ENCODE results near the gene CRNN.

Gene CRNN

GRCh38 chr1:152457561-152457960 lies 43.5 kb upstream of the CRNN start:
- TF ChIP-seq ZNF624 (tag by site-specific recombination; IDR thresholded peaks at IDR 0.05), result no peak
- TF ChIP-seq ZNF530 (tag by site-specific recombination; IDR thresholded peaks at IDR 0.05; ENCODE audit: low read depth), result no peak
- TF ChIP-seq ZFP37 (tag by site-specific recombination; IDR thresholded peaks at IDR 0.05), result no peak
- POLR2A ChIA-PET, result no interaction called here
- H3K36me3 ChIP-seq (ENCODE audit: control insufficient read depth in 2 of 2, insufficient read depth in 1 of 2, low read length in 2 of 2), result no peaks in the 10 kb centered on the region
- no peaks in the 10 kb centered on the region for H3K4me1 ChIP-seq (ENCODE audit: control insufficient read depth, insufficient read depth, low read length)
- CTCF ChIA-PET, result interaction anchor here (0.5 to 3.6 kb wide), 41 partner anchors 9 to 605 kb away, joined by 3 to 176 read pairs (median 8); partner anchors contain the start of genes RPTN and TCHH
- H3K4me3 ChIP-seq (ENCODE audit: low read depth, low read length), result no peak overlapping the region
- no peaks in the 10 kb centered on the region for H3K9me3 ChIP-seq (ENCODE audit: control insufficient read depth, insufficient read depth, low read depth, low read length)
- H3K27ac ChIP-seq (ENCODE audit: extremely low read depth, low read depth, low read length), result no peak overlapping the region

- ChIA-PET CTCF (interaction anchor here (0.6 to 3.6 kb wide), 5 partner anchors 21 to 402 kb away, joined by 4 to 176 read pairs (median 51); no protein-coding TSS in a partner anchor), POLR2A (no interaction called here)
- Histone ChIP-seq H3K36me3 (ENCODE audit: control insufficient read depth in 2 of 2, insufficient read depth in 1 of 2, low read length in 2 of 2) (no peaks in the 10 kb centered on the region), H3K27ac (ENCODE audit: extremely low read depth, low read depth, low read length) (no peak overlapping the region), H3K9me3 (ENCODE audit: control insufficient read depth, insufficient read depth, low read depth, low read length) (no peaks in the 10 kb centered on the region), H3K4me1 (ENCODE audit: control insufficient read depth, insufficient read depth, low read length) (no peaks in the 10 kb centered on the region), H3K4me3 (ENCODE audit: low read depth, low read length) (no peak overlapping the region)
- TF ChIP-seq ZNF146 (tag by site-specific recombination; IDR thresholded peaks at IDR 0.05) (no peak), ZNF76 (tag by site-specific recombination; IDR thresholded peaks at IDR 0.05; ENCODE audit: borderline replicate concordance, low read depth) (no peak), ZNF501 (tag by site-specific recombination; IDR thresholded peaks at IDR 0.05) (no peak), OVOL3 (tag by site-specific recombination; IDR thresholded peaks at IDR 0.05) (no peak)
These were observed 43.0 kb upstream of the CRNN start for GRCh38 chr1:152457071-152457470.

GRCh38 chr1:152451254-152451653 lies 37.2 kb upstream of the CRNN start:
- Histone ChIP-seq H3K27ac (ENCODE audit: extremely low read depth, low read depth, low read length) (no peak overlapping the region), H3K9me3 (ENCODE audit: control insufficient read depth, insufficient read depth, low read depth, low read length) (no peaks in the 10 kb centered on the region), H3K4me3 (ENCODE audit: low read depth, low read length) (no peak overlapping the region), H3K36me3 (ENCODE audit: control insufficient read depth in 2 of 2, insufficient read depth in 1 of 2, low read length in 2 of 2) (no peaks in the 10 kb centered on the region), H3K4me1 (ENCODE audit: control insufficient read depth, insufficient read depth, low read length) (no peaks in the 10 kb centered on the region)
- CTCF ChIA-PET, result interaction anchor here (0.6 to 1.3 kb wide), 3 partner anchors 10 to 265 kb away, joined by 3 to 4 read pairs (median 3); no protein-coding TSS in a partner anchor
- TF ChIP-seq ZNF530 (tag by site-specific recombination; IDR thresholded peaks at IDR 0.05; ENCODE audit: low read depth), result no peak
- TF ChIP-seq ZNF600 (tag by site-specific recombination; IDR thresholded peaks at IDR 0.05), result no peak
- TF ChIP-seq ZNF514 (tag by site-specific recombination; IDR thresholded peaks at IDR 0.05), result no peak
- TF ChIP-seq OVOL3 (tag by site-specific recombination; IDR thresholded peaks at IDR 0.05), result no peak
- no peak for TF ChIP-seq ZBTB49 (tag by site-specific recombination; IDR thresholded peaks at IDR 0.05; ENCODE audit: low read depth)
- TF ChIP-seq ZNF350 (tag by site-specific recombination; IDR thresholded peaks at IDR 0.05), result no peak
- TF ChIP-seq HOXD13 (CRISPR knock-in tag; IDR thresholded peaks at IDR 0.05; ENCODE audit: borderline replicate concordance), result no peak
- no peak for TF ChIP-seq ZNF555 (tag by site-specific recombination; conservative IDR thresholded peaks at IDR 0.05)
- TF ChIP-seq ZNF776 (tag by site-specific recombination; IDR thresholded peaks at IDR 0.05; ENCODE audit: borderline replicate concordance), result no peak
- TF ChIP-seq ZNF366 (tag by site-specific recombination; conservative IDR thresholded peaks at IDR 0.05), result no peak
- no peak for TF ChIP-seq ZNF223 (tag by site-specific recombination; IDR thresholded peaks at IDR 0.05)
- TF ChIP-seq EGR2 (tag by site-specific recombination; IDR thresholded peaks at IDR 0.05; ENCODE audit: low read depth), result no peak
- TF ChIP-seq GLI4 (tag by site-specific recombination; IDR thresholded peaks at IDR 0.05), result no peak
- TF ChIP-seq ZEB2 (tag by site-specific recombination; IDR thresholded peaks at IDR 0.05), result no peak
- TF ChIP-seq ZBTB8A (tag by site-specific recombination; IDR thresholded peaks at IDR 0.05), result no peak
- no peak for TF ChIP-seq ZNF114 (tag by site-specific recombination; IDR thresholded peaks at IDR 0.05)
- TF ChIP-seq YY2 (tag by site-specific recombination; IDR thresholded peaks at IDR 0.05), result no peak
- POLR2A ChIA-PET, result no interaction called here
